MV-4-11 (cell line): ENCODE results near the gene MCAM.

Experiments used
- DNase-seq: peaks from one replicate; lab custom pipeline; 2025; lab: John Stamatoyannopoulos, UW

The MCAM gene

GRCh38 chr11:119345685-119346084, 28.8 kb upstream of the MCAM start:
- no peak for DNase-seq

GRCh38 chr11:119344291-119345010, 27.5 kb upstream of the MCAM start:
- no peak for DNase-seq

GRCh38 chr11:119343726-119344125, 26.8 kb upstream of the MCAM start:
- DNase-seq = no peak

DNA sequence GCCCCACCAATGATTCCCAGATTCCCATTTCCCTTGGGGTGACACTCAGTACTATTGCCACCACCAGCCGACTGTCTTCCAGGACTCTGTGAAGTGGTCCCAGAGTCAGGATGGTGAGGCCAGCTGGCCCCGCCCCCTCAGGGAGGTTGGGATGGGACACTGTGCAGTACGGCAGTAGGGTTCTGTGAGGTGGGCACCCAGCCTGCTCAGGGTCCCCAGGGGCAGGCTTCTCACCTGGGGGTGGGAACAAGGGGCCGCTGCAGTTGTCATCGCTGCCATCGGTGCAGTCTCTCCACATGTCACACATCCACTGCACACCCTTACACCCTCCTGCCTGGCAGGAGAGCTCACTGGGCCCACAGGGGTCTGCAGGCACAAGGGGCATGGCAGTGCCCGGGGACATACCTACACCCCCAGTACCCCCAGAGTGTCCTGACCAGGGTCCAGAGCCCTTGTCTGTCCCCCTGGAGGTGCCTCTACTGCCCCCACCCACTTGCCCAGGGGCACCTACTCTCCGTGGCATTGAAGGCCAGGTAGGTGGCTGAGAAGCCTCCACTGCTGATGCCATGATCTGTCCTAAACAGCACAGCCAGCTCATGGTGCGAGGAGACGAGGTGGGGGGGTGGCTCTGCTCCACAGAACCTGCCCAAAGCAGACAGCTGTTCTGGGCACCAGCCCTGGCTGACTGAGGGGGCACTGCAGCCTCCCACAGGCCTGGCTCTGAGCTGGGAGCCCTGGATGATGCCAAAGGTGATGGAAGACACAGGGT, 25.6 kb upstream of the MCAM start:
- DNase-seq = no peak

- DNase-seq = no peak
Observed at GRCh38 chr11:119342023-119342300, 25.0 kb upstream of the MCAM start.

GRCh38 chr11:119341222-119342022, 24.5 kb upstream of the MCAM start:
- peak; percentile 8 for DNase-seq

DNA sequence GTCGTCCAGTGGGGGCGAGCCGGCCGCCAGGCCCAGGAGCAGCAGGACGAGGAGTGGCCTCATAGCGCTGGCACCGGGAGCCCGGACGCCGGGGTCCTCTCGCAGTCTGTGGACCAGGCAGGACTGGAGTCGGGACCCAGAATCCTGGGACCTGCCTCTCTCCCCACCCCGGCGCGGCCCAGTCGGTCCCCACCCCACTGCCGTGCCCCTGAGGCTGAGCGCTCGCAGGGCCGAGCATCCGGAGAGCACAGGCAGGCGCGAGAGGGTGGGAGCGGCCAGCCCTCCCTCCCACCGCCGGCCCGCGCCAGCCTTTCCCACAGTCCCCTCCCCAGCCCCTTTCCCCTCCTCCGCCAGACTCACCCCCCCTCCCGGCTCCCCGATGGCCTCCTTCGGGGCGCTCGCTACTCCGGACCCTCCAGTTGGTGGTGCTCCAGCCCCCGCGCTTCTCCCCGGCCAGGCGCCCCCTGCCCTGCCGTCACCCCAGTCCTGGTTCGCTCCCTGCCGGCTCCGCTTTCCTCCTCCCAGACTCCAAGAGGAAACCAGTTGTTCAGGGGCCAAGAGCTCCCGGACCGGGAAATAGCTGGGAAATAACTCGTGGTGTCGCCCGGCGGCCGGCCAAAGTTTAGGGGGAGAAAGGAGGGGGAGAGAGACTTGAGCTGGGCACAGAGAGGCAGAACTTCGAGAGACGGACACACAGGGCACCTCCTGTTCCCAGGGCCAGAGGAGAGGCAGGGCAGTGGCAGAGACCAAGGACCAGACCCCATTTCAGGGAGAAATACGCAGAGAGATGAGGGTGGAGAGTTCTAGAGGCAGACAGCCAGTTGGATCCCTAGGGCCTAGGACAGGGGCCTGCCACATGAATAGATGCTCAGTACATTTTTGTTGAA, 23.6 kb upstream of the MCAM start, which contains the start of gene C1QTNF5:
Gene C1QTNF5, minus strand, starts transcription at position 549 of the 887 bp plus-strand sequence. Its CDS starts 486 bp downstream, at position 63.
- no peak for DNase-seq

GRCh38 chr11:119339589-119340334, 22.8 kb upstream of the MCAM start:
- DNase-seq = no peak

DNA sequence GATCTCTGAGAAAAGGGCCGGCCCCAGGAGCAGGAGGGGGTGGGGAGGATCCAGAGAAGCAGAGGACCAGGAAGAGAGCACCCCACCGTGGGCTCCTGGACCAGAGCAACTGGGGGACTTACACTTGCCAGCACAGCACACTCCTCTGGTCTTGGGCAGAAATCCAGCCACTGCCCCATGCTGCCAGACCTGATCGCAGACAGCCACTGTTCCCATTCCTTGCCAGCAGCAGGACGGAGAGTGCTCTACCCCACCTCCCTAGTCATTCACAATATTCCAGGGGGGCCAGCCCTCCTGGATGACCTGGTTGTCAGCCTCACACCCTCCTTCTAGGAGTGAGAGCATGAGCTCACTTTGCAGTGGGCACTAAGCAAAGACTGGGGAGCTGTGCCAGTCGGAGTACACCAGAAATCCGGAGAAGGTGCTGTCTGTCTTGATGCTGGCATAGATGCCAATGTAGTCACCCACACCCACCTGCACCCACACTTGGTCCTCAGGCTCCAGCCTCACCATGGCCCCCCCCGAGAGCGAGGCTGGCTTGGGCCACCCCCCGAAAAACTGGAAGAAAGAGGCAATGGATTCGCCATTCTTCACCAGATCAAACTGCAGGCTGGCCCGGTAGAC, 22.1 kb upstream of the MCAM start:
- no peak for DNase-seq

- DNase-seq = peak; percentile 46
Observed at GRCh38 chr11:119338318-119338890, 21.5 kb upstream of the MCAM start.

DNA sequence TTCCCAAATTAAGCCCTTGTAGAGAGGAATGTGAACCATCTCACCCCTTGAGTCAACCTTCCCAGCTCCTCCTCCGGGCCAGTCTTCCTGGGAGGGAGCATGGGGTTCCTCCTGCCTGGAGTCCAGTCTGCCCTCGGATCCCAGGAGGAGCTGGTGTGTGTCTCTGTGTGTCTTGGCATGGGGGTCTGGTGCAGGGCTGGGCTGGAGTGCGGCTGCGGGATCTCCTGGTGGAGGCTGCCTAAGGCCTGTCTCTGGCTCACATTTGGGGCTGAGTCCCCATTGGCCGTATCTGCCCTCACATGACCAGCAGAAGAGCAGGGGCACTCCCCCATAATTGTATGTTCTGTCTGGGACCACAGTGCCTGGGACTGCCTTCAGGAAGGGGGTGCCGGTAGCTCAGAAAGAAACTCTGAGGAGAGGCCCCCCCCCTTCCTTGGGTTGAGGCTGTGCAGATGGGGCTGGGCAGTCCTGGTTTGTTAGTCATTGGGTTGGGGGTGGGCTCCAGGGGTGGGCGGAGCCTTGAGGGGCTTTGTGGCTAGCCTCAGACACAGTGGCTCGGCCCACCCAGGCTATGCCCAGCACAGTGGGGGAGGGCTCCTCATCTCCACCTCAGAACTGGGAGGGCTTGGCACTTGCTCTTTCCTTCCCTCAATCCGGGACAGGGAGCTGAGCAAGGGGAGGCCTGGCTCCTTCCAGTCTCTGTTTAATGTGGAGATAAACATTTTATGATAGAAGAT, 20.8 kb upstream of the MCAM start:
- DNase-seq = no peak

GRCh38 chr11:119336744-119337469, 20.0 kb upstream of the MCAM start:
- no peak for DNase-seq

GRCh38 chr11:119335655-119336543, 19.0 kb upstream of the MCAM start:
- DNase-seq = no peak

DNA sequence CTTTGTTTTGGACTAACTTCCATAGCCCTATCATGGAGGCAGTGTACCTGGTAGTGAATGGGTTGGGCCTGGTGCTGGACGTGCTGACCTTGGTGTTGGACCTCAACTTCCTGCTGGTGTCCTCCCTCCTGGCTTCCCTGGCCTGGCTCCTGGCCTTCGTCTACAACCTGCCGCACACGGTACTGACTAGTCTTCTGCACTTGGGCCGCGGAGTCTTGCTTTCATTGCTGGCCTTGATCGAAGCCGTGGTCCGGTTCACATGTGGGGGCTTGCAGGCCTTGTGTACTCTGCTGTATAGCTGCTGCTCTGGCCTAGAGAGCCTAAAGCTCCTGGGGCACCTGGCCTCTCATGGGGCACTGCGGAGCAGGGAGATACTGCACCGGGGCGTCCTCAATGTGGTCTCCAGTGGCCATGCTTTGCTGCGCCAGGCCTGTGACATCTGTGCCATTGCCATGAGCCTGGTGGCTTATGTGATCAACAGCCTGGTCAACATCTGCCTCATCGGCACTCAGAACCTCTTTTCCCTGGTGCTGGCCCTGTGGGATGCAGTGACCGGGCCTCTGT, 18.2 kb upstream of the MCAM start:
- DNase-seq = no peak

- peak; percentile 98 for DNase-seq
Observed at GRCh38 chr11:119334174-119334930, 17.4 kb upstream of the MCAM start, which contains the start of gene RNF26. Gene RNF26 (plus strand): TSS chr11:119334527. CDS start chr11:119335123, 596 bp downstream.

DNA sequence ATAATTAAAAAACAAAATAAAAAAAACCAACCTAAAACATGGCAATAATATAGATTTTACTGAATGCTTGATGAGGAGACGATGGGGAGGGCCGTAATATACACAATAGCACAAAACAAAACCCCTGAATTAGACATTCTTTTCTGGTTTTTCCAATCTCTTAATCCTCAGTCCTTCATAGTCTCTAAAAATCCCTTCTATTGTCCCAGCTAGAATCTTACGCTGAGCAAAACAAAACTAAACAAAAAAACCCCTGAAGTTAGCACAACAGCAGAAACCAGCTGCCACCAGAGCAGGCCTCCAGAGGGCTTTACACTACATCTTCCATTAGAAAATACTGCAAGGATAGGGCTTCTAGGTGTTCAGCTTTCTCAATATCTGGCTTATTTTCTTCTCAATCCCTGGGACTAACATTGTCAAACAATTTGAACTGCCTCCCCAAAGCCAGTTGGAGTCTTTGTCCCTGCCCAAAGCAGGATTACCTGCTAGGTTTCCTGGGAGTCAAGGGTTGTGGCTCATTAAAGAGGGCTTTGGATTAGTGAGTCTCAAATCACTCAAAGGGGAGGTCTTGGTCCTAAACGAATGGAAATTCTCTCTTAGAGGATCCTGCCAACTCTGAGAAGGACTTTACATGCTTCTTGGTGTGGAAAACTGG, 15.3 kb upstream of the MCAM start:
- DNase-seq = no peak
